Measurements from ENCODE around the gene EMP1.

Gene EMP1

DNA sequence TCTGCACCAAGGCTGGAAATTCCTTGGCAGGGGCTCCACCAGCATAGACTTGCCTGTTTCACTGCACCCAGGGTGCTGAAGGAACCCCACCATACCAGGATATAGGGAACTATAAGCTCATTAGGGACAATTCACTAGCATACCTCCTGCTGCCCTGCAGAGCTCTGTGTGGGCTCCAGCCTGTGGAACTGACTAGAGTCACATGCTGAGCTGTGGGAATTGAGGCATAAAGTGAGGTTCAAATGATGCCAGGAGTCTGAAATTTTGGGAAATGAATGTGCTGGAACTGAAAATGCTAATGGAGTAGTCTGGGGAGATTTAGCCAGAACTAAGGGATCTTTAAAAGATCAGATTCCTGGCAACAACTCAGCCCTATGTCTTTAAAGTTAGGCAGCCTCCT lies 7.3 kb upstream of the EMP1 start:
- no peaks in the 10 kb centered on the region for H3K9me3 ChIP-seq (ENCODE audit: control insufficient read depth, low read depth, low read length)
- H3K27me3 ChIP-seq (ENCODE audit: control insufficient read depth, insufficient read depth, low read length) = no peaks in the 10 kb centered on the region
- H3K27ac ChIP-seq (ENCODE audit: low read length) = no peak overlapping the region
- H3K4me3 ChIP-seq (ENCODE audit: low read length) = no peak overlapping the region
- no peak overlapping the region for H3K9ac ChIP-seq (ENCODE audit: low read length)
- no peaks in the 10 kb centered on the region for H3K36me3 ChIP-seq (ENCODE audit: control insufficient read depth, low read depth, low read length)
- peaks cover 3% of the 10 kb centered on the region for H3K4me1 ChIP-seq (ENCODE audit: control insufficient read depth, low read depth, low read length)

DNA sequence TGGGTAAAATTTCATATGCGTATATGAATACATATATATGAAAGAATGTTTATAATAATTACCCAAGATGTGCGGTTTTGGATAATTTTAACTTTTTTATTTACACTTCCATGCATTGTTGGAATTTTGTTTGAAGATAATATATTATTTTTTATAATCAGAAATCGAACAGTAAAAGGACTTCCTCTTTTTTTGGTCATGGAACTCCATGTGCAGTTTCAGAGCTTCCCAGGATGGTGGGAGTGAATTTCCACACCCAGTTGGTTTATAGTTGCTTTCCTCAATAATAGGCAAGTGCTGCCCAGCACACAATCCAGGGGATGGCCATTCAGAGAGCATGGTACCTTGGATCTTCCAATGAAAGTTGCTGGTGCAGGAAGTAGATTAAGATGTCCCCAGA lies 6.3 kb upstream of the EMP1 start:
- Histone ChIP-seq H3K36me3 (ENCODE audit: control insufficient read depth, low read depth, low read length) (no peaks in the 10 kb centered on the region), H3K27ac (ENCODE audit: low read length) (no peak overlapping the region), H3K4me3 (ENCODE audit: low read length) (no peak overlapping the region), H3K9ac (ENCODE audit: low read length) (no peak overlapping the region), H3K4me1 (ENCODE audit: control insufficient read depth, low read depth, low read length) (peaks cover 6% of the 10 kb centered on the region), H3K9me3 (ENCODE audit: control insufficient read depth, low read depth, low read length) (no peaks in the 10 kb centered on the region), H3K27me3 (ENCODE audit: control insufficient read depth, insufficient read depth, low read length) (no peaks in the 10 kb centered on the region)

DNA sequence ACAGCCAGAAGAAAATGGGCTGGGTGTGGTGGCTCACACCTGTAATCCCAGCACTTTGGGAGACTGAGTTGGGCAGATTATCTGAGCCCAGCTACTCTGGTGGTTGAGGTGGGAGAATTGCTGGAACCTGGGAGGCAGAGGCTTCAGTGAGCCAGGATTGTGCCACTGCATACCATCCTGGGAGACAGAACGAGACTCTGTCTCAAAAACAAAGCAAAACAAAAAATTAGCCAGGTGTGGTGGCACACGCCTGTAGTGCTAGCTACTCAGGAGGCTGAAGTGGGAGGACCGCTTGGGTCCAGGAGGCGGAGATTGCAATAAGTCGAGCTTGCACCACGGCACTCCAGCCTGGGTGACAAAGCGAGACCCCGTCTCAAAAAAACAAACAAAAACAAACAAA lies 3.8 kb upstream of the EMP1 start:
- Histone ChIP-seq H3K27me3 (ENCODE audit: control insufficient read depth, insufficient read depth, low read length) (no peaks in the 10 kb centered on the region), H3K27ac (ENCODE audit: low read length) (no peak overlapping the region), H3K9ac (ENCODE audit: low read length) (no peak overlapping the region), H3K4me1 (ENCODE audit: control insufficient read depth, low read depth, low read length) (peaks cover 9% of the 10 kb centered on the region), H3K9me3 (ENCODE audit: control insufficient read depth, low read depth, low read length) (no peaks in the 10 kb centered on the region), H3K36me3 (ENCODE audit: control insufficient read depth, low read depth, low read length) (no peaks in the 10 kb centered on the region), H3K4me3 (ENCODE audit: low read length) (no peak overlapping the region)

DNA sequence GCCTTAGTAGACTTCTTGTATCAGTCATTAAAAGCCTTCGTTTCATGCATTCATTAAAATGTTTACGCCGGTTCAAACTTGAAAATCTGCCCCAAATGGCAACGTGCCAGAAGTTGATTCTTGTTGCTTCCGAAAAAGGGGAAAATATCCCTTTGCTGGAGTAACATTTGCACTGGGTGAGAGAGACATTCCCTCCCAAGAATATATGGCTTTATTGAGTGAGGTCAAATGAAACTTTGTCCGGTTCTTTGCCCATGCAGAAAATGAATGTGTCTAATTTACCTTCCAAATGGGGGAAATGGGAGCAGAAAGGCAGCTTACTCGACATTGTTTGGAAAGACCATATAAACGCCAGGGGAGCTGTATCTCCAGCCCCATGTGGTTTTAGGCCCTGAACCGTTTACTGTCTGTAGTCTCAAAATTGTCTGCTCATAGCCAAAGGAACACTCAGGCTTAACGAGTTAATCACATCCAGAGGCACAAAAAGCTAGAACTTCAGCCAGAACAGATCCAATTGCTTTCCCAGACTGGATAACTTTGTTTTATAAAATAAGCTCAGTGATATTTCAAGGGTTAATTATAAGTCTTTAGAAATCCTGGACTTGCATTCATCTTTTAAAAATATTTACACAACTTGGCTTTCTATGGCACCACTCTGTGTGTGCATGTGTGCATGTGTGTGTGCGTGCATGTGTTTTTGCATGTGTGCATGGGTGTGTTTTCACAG lies 2.9 kb upstream of the EMP1 start:
- no peaks in the 10 kb centered on the region for H3K27me3 ChIP-seq (ENCODE audit: control insufficient read depth, insufficient read depth, low read length)
- no peak overlapping the region for H3K4me3 ChIP-seq (ENCODE audit: low read length)
- no peaks in the 10 kb centered on the region for H3K9me3 ChIP-seq (ENCODE audit: control insufficient read depth, low read depth, low read length)

GRCh38 chr12:13194401-13195110 lies 2.0 kb upstream of the EMP1 start:
- Histone ChIP-seq H3K4me1 (ENCODE audit: control insufficient read depth, low read depth, low read length) (peaks cover 16% of the 10 kb centered on the region), H3K4me3 (ENCODE audit: low read length) (no peak overlapping the region), H3K9me3 (ENCODE audit: control insufficient read depth, low read depth, low read length) (no peaks in the 10 kb centered on the region), H3K27me3 (ENCODE audit: control insufficient read depth, insufficient read depth, low read length) (no peaks in the 10 kb centered on the region), H3K36me3 (ENCODE audit: control insufficient read depth, low read depth, low read length) (no peaks in the 10 kb centered on the region), H3K9ac (ENCODE audit: low read length) (no peak overlapping the region), H3K27ac (ENCODE audit: low read length) (no peak overlapping the region)

More for the DNA sequence above, 2.9 kb upstream of the EMP1 start:
- Histone ChIP-seq H3K4me1 (ENCODE audit: control insufficient read depth, low read depth, low read length) (peaks cover 16% of the 10 kb centered on the region), H3K36me3 (ENCODE audit: control insufficient read depth, low read depth, low read length) (no peaks in the 10 kb centered on the region), H3K27ac (ENCODE audit: low read length) (no peak overlapping the region), H3K9ac (ENCODE audit: low read length) (no peak overlapping the region)

- Histone ChIP-seq H3K27me3 (ENCODE audit: control insufficient read depth, insufficient read depth, low read length) (no peaks in the 10 kb centered on the region), H3K4me1 (ENCODE audit: control insufficient read depth, low read depth, low read length) (peaks cover 16% of the 10 kb centered on the region), H3K9ac (ENCODE audit: low read length) (no peak overlapping the region), H3K9me3 (ENCODE audit: control insufficient read depth, low read depth, low read length) (no peaks in the 10 kb centered on the region), H3K36me3 (ENCODE audit: control insufficient read depth, low read depth, low read length) (no peaks in the 10 kb centered on the region), H3K4me3 (ENCODE audit: low read length) (no peak overlapping the region), H3K27ac (ENCODE audit: low read length) (no peak overlapping the region)
Measured at GRCh38 chr12:13195250-13195649, 1.3 kb upstream of the EMP1 start.

DNA sequence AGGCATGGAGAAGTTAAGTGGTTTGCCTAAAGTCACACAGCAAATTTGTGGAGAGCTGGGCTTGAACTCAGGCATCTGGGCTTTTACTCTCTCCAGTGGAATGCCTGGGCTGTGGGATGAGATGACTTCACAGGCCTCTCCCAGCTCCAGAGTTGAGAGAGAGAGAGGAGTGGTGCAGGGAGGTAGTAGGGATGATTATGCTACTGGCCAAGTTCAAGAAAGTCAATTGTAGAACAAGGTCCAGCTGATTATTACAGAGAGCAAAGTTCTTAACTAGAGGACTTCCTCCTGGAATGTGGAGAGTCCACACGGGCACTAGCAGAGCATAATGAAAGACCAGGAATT lies 769 bp upstream of the EMP1 start:
- Histone ChIP-seq H3K9me3 (ENCODE audit: control insufficient read depth, low read depth, low read length) (no peaks in the 10 kb centered on the region), H3K27me3 (ENCODE audit: control insufficient read depth, insufficient read depth, low read length) (no peaks in the 10 kb centered on the region), H3K9ac (ENCODE audit: low read length) (no peak overlapping the region), H3K4me1 (ENCODE audit: control insufficient read depth, low read depth, low read length) (peaks cover 16% of the 10 kb centered on the region), H3K4me3 (ENCODE audit: low read length) (no peak overlapping the region), H3K36me3 (ENCODE audit: control insufficient read depth, low read depth, low read length) (no peaks in the 10 kb centered on the region), H3K27ac (ENCODE audit: low read length) (no peak overlapping the region)

GRCh38 chr12:13197032-13197431 lies 506 bp downstream of the EMP1 start:
- no peaks in the 10 kb centered on the region for H3K27me3 ChIP-seq (ENCODE audit: control insufficient read depth, insufficient read depth, low read length)
- H3K4me3 ChIP-seq (ENCODE audit: low read length) = no peak overlapping the region
- H3K27ac ChIP-seq (ENCODE audit: low read length) = no peak overlapping the region
- H3K4me1 ChIP-seq (ENCODE audit: control insufficient read depth, low read depth, low read length) = peaks cover 16% of the 10 kb centered on the region
- no peaks in the 10 kb centered on the region for H3K9me3 ChIP-seq (ENCODE audit: control insufficient read depth, low read depth, low read length)
- no peak overlapping the region for H3K9ac ChIP-seq (ENCODE audit: low read length)
- no peaks in the 10 kb centered on the region for H3K36me3 ChIP-seq (ENCODE audit: control insufficient read depth, low read depth, low read length)

- H3K9ac ChIP-seq (ENCODE audit: low read length) = no peak overlapping the region
- H3K36me3 ChIP-seq (ENCODE audit: control insufficient read depth, low read depth, low read length) = no peaks in the 10 kb centered on the region
- peaks cover 16% of the 10 kb centered on the region for H3K4me1 ChIP-seq (ENCODE audit: control insufficient read depth, low read depth, low read length)
- no peaks in the 10 kb centered on the region for H3K9me3 ChIP-seq (ENCODE audit: control insufficient read depth, low read depth, low read length)
- no peaks in the 10 kb centered on the region for H3K27me3 ChIP-seq (ENCODE audit: control insufficient read depth, insufficient read depth, low read length)
- H3K4me3 ChIP-seq (ENCODE audit: low read length) = no peak overlapping the region
- H3K27ac ChIP-seq (ENCODE audit: low read length) = no peak overlapping the region
Measured at GRCh38 chr12:13197526-13198143, 1.1 kb downstream of the EMP1 start.

DNA sequence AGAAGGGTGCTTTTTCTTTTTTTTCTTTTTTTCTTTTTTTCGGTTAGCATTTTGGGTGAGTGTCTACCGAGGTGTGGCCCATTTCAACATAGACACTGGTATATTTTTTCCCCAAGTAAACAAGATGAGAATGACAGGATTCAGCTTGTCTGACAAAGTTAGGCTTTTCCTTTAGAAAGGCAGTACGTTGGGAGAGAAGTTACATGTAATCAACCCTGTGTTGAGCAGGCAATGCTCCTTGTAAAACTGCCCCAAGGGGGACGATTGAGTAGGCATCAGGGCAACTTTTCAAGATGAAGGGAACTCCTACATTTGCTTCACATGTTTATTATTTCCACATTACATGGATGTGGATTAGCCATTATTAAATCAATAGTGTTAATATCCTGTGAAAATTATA lies 1.7 kb downstream of the EMP1 start:
- Histone ChIP-seq H3K27me3 (ENCODE audit: control insufficient read depth, insufficient read depth, low read length) (no peaks in the 10 kb centered on the region), H3K4me1 (ENCODE audit: control insufficient read depth, low read depth, low read length) (peaks cover 22% of the 10 kb centered on the region), H3K4me3 (ENCODE audit: low read length) (no peak overlapping the region), H3K9ac (ENCODE audit: low read length) (no peak overlapping the region), H3K27ac (ENCODE audit: low read length) (no peak overlapping the region), H3K36me3 (ENCODE audit: control insufficient read depth, low read depth, low read length) (no peaks in the 10 kb centered on the region), H3K9me3 (ENCODE audit: control insufficient read depth, low read depth, low read length) (no peaks in the 10 kb centered on the region)

- Histone ChIP-seq H3K27me3 (ENCODE audit: control insufficient read depth, insufficient read depth, low read length) (no peaks in the 10 kb centered on the region), H3K4me1 (ENCODE audit: control insufficient read depth, low read depth, low read length) (peaks cover 28% of the 10 kb centered on the region), H3K27ac (ENCODE audit: low read length) (no peak overlapping the region), H3K4me3 (ENCODE audit: low read length) (no peak overlapping the region), H3K9me3 (ENCODE audit: control insufficient read depth, low read depth, low read length) (no peaks in the 10 kb centered on the region), H3K36me3 (ENCODE audit: control insufficient read depth, low read depth, low read length) (no peaks in the 10 kb centered on the region), H3K9ac (ENCODE audit: low read length) (no peak overlapping the region)
Measured at GRCh38 chr12:13198876-13199275, 2.4 kb downstream of the EMP1 start.

GRCh38 chr12:13199592-13199991 lies 3.1 kb downstream of the EMP1 start:
- Histone ChIP-seq H3K27ac (ENCODE audit: low read length) (no peak overlapping the region), H3K4me3 (ENCODE audit: low read length) (no peak overlapping the region), H3K27me3 (ENCODE audit: control insufficient read depth, insufficient read depth, low read length) (no peaks in the 10 kb centered on the region), H3K4me1 (ENCODE audit: control insufficient read depth, low read depth, low read length) (peaks cover 29% of the 10 kb centered on the region), H3K9me3 (ENCODE audit: control insufficient read depth, low read depth, low read length) (no peaks in the 10 kb centered on the region), H3K36me3 (ENCODE audit: control insufficient read depth, low read depth, low read length) (no peaks in the 10 kb centered on the region), H3K9ac (ENCODE audit: low read length) (no peak overlapping the region)
